GM12872 (cell line): Measurements from ENCODE around the gene CDT1.

Source experiments
- TF ChIP-seq, protein P1 (sequence below): IDR thresholded peaks from 3 replicates; pipeline ENCODE4 v1.5.1; 2011; ENCODE audit warnings: low read depth, mild to moderate bottlenecking, low read length, moderate library complexity; ENCODE audit not compliant: insufficient read depth

Gene CDT1

DNA sequence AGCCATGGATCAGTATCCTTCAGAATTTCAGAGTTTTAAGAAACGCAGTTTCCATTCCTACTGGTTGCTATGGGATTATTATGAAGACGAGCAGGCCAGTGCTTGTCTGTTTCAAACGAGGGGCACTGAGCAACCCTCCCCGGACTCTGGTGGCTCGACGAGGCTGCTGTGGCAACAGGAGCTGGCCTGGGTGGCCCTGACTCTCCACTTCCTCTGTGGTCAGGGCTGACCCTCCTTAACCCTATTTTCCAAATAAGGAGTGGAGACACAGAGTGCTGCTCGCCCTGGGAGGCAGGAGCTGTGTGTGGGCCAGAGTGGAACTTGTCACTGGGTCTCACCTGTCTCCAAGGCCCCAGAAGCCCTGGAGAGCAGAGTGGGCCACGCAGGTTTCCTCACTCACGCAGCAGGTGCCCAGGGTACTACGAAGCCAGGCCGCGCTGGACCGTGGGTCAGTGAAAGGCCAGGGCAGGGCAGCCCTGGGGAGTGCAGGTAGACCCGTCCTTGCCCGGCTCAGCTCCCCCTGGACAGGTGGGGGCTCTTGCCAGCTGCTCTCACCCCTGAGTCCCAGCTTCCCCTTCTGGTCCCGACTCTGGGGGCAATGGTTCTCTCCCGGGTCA lies 49.8 kb downstream of the CDT1 start:
- TF ChIP-seq, protein P1, sequence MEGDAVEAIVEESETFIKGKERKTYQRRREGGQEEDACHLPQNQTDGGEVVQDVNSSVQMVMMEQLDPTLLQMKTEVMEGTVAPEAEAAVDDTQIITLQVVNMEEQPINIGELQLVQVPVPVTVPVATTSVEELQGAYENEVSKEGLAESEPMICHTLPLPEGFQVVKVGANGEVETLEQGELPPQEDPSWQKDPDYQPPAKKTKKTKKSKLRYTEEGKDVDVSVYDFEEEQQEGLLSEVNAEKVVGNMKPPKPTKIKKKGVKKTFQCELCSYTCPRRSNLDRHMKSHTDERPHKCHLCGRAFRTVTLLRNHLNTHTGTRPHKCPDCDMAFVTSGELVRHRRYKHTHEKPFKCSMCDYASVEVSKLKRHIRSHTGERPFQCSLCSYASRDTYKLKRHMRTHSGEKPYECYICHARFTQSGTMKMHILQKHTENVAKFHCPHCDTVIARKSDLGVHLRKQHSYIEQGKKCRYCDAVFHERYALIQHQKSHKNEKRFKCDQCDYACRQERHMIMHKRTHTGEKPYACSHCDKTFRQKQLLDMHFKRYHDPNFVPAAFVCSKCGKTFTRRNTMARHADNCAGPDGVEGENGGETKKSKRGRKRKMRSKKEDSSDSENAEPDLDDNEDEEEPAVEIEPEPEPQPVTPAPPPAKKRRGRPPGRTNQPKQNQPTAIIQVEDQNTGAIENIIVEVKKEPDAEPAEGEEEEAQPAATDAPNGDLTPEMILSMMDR: no peak

DNA sequence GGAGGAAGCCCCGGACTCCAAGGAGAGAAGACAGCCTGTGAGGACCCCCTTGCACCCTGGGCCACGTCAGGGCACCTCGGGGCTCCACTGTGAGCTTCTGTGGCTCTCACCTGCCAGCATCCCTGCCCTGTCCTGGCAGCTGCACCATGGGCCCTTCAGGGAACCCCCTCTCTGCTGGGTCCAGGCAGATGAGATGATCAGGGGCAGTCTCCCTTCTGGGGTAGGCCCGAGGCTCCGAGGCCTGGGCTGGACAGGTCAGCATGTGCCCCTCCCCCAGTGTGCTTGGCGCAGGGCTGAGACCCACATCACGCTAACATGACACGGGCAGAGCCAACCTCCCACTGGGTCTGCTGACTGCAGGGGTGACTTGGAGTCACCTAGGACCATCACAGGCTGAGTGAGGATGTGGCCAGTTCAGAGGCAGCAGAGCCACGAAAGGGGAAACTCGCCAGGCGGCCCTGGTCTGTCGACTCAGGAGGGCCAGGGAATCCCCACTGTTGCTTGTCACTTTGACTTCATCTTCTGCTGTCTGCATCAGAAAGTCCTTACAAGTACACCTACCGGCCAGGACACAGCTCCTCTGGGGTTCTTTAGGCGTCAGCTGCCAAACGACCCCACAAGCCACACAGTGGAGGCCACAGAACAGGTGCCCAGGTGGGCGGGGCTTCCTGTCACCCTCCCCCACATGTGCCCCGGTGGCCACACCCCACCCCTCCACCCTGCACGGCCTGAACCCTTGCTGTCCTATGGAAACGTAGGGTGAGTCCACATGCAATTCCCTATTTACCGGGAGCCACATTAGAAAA lies 50.9 kb downstream of the CDT1 start:
- TF ChIP-seq, protein P1: no peak

DNA sequence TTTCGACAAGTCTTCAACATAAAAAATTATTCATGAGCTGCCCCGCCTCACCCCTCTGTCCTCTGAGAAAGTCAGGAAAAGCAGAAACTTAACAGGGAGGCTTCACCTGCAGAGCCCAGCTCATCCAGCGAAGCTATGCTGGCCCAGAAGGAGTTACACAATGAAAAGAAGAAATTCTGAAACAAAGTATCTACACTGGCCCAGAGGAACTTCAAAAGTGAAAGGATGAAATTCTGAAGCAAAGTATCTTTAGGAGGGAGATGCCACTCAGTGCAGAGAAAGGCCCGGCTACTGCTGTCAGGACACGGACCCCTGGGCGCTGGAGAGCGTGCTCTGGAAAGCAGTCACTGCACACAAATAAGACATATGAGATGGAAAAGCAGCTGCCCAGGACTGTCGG lies 51.6 kb downstream of the CDT1 start:
- TF ChIP-seq, protein P1: no peak

DNA sequence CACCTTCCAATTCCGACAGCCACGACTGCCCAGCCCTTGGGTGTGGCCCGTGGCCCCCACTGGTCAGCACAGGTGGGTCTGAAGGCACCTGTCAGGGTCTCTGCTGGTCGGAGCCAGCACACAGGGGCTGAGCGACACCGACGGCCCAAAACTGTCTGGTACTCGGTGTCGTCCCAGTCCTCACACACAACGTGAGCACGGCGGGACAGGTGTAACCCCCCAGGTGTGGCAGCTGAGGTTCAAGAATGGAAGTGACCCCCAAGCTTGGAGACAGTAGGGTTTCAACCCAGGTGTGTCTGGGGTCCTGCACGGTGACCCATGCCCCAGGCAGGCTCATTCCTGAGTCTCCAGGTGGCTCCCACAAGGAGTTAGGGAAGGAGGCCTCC lies 52.1 kb downstream of the CDT1 start:
- TF ChIP-seq, protein P1: no peak

DNA sequence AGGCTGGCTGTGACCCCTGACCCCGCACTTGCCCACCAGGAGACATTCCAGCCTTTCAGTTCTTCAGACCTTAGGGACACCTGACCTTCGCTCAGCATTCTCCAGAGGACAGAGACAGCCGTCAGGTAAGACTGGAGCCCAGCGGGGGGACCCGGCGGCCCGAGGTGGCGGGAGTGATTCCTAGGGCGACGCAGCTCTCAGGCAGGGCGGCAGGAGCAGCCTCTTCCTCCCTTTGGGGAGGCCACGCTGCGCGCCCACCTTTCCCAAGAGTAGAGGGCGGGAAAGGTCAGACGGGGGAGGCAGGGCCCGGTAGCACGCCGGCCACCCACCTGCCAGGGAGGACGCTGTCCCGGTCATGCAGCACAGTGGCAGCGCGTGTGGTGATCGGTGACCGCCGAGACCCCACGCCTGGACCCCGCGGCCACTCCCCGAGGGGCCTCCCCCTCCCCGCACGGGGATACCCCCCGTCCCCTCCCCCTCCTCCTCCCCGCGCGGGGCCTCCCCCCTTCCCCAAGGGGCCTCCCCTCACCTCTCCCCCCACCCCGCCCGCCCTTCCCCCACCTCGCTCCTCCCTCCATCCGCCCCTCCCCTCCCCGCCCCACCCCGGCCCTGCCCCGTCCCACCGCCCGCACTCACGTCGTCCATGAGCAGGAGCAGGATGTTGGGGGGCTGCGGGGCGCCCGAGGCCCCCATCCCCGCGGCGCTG lies 52.7 kb downstream of the CDT1 start:
- TF ChIP-seq, protein P1: no peak

DNA sequence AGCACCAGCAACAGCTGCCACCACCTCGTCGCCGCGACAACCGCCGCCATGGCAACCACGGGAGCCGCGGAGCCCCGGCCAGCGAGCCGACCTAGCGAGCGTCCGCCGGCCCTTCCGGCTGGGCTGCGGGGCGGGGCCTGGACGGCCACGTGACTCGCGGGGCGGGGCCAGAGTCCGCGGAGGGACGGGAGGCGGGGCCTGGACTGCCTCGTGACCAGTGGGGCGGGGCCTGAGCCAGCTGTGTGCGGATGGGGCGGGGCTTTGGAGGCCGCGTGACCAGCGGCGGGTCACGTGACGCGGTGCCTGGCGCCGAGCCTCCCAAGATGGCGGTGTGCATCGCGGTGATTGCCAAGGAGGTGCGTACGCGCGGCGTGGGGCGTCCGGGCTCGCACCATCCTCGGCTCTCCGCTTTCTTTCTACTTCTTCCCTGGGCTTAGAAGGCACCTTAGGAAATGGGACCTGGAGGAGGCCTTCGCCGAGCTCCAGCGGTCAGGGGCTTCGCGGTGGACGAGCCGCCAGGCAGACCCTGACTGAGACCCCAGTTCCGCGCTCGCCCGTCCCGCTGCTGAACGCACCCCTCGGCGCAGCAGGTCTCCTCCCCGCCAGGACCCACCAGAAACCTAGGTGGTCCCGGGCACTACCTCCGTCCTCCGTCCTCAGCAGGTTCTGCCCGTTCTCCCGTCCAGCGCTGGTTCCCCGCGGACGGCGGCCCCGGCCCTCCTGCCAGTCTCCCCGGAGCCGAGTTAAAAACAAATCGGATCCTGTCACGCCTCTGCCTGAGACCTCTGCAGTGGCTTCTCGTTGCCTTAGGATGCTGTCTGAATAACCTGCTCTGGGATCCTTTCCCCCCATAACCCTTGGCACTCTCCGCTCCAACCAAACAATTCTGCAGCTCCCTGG lies 53.5 kb downstream of the CDT1 start, which contains the start of the genes GALNS and TRAPPC2L:
TSS of gene GALNS (minus strand) at position 120 of the 900 bp plus-strand sequence. CDS start at position 50, 70 bp downstream.
TSS of gene TRAPPC2L (plus strand) at position 300 of the 900 bp plus-strand sequence. CDS start at position 324, 24 bp downstream.
- TF ChIP-seq, protein P1: no peak
